ENCODE results near the gene ARHGAP26.

- TF ChIP-seq REST (IDR thresholded peaks at IDR 0.05; ENCODE audit: insufficient read depth in 1 of 2, low read depth in 2 of 2, low read length in 2 of 2) (no peak), POLR2AphosphoS5 (IDR thresholded peaks at IDR 0.05; ENCODE audit: low read depth, low read length) (no peak), TAF1 (IDR thresholded peaks at IDR 0.05; ENCODE audit: borderline replicate concordance, insufficient read depth, low read length) (no peak)
Measured at GRCh38 chr5:143219696-143220095, 449.5 kb downstream of the ARHGAP26 start.

Measured in PFSK-1 (cell line).